SK-N-SH (cell line): ENCODE data around the gene TBC1D21. TPM values are rescaled to one million over a fixed set of nuclear protein-coding genes. Genes with fewer than 3 reads are reported as not detected.
A peak's percentile ranks its signal among the peaks of the same experiment; 100 is the strongest.

Source experiments
- CTCF ChIA-PET: fragments of 300-600, 350-600 bp; formaldehyde crosslinking; extraction: SDS; loops from one replicate; lab custom pipeline; 2021; lab: Yijun Ruan, JAX
- POLR2A ChIA-PET: fragments of 350-600 bp; sonication (Branson Sonifier 250); formaldehyde crosslinking; extraction: SDS; loops from one replicate; lab custom pipeline; 2020; ENCODE audit warnings: antibody characterized with exemption, inconsistent platforms; lab: Yijun Ruan, JAX
- DNase-seq: peaks from one replicate; pipeline ENCODE4 v3.0.0; 2012
- H2AFZ ChIP-seq: fragments of 200-600 bp; sonication (generic); 2 replicates; pipeline ENCODE4 v1.8.1; 2016; ENCODE audit warnings: antibody characterized with exemption, mild to moderate bottlenecking, low read depth
- H3F3A ChIP-seq: fragments of 200-600 bp; sonication (generic); replicated peaks from 2 replicates; pipeline ENCODE3; 2016; ENCODE audit warnings: antibody characterized with exemption, mild to moderate bottlenecking; ENCODE audit not compliant: insufficient read depth
- H3K27ac ChIP-seq, 2 experiments: fragments of 200-500 bp in 1 of 2; fragments of 200-600 bp in 1 of 2; sonication (Bioruptor generic) in 1 of 2; sonication (generic), shearing (Covaris generic) in 1 of 2; 2 replicates each; pipeline versions ENCODE4 v1.5.1 to v1.6.1; 2014 to 2016; ENCODE audit warnings: low read depth in 2 of 2, inconsistent platforms in 1 of 2, low read length in 1 of 2, mild to moderate bottlenecking in 1 of 2, mixed read lengths in 1 of 2
- H3K27me3 ChIP-seq: fragments of 200-600 bp; sonication (generic), shearing (Covaris generic); 2 replicates; pipeline ENCODE4 v1.6.1; 2016; ENCODE audit warnings: mixed run types; ENCODE audit not compliant: insufficient read depth
- H3K36me3 ChIP-seq, 2 experiments: fragments of 200-500 bp in 1 of 2; fragments of 200-600 bp in 1 of 2; sonication (Bioruptor generic) in 1 of 2; sonication (generic) in 1 of 2; replicated peaks in 1 of 2; 2 replicates each; pipeline versions ENCODE3 to v1.5.1; 2014 to 2016; ENCODE audit warnings: low read length in 1 of 2, mild to moderate bottlenecking in 1 of 2; ENCODE audit not compliant: insufficient read depth in 2 of 2, control insufficient read depth in 1 of 2
- H3K4me1 ChIP-seq, 2 experiments: fragments of 200-500 bp in 1 of 2; fragments of 200-600 bp in 1 of 2; sonication (Bioruptor generic) in 1 of 2; sonication (generic), shearing (Covaris generic) in 1 of 2; 2 replicates each; pipeline versions ENCODE4 v1.5.1 to v1.6.1; 2014 to 2016; ENCODE audit warnings: low read depth in 1 of 2, low read length in 1 of 2, mixed run types in 1 of 2; ENCODE audit not compliant: insufficient read depth in 2 of 2, control insufficient read depth in 1 of 2
- H3K4me2 ChIP-seq: fragments of 200-600 bp; sonication (generic), shearing (Covaris generic); 2 replicates; pipeline ENCODE4 v1.6.1; 2017; ENCODE audit warnings: mixed run types
- H3K4me3 ChIP-seq, 2 experiments: fragments of 200-500 bp in 1 of 2; fragments of 200-600 bp in 1 of 2; sonication (Bioruptor generic) in 1 of 2; sonication (generic), shearing (Covaris generic) in 1 of 2; 2 replicates each; pipeline versions ENCODE4 v1.5.1 to v1.8.1; 2014 to 2016; ENCODE audit warnings: low read depth in 2 of 2, inconsistent platforms in 1 of 2, low read length in 1 of 2, mild to moderate bottlenecking in 1 of 2, mixed read lengths in 1 of 2, moderate library complexity in 1 of 2
- H3K79me2 ChIP-seq: fragments of 200-600 bp; sonication (generic); 2 replicates; pipeline ENCODE4 v1.8.1; 2017; ENCODE audit warnings: mild to moderate bottlenecking; ENCODE audit not compliant: insufficient read depth
- H3K9ac ChIP-seq: fragments of 200-600 bp; sonication (generic); 2 replicates; pipeline ENCODE4 v1.6.1; 2017; ENCODE audit warnings: mixed run types
- H3K9me2 ChIP-seq: fragments of 200-600 bp; sonication (generic); 2 replicates; pipeline ENCODE4 v1.6.1; 2017; ENCODE audit warnings: mixed run types
- H3K9me3 ChIP-seq: fragments of 200-600 bp; sonication (generic); 2 replicates; pipeline ENCODE4 v1.6.1; 2017; ENCODE audit warnings: mixed run types, mild to moderate bottlenecking, moderate library complexity
- H4K20me1 ChIP-seq: fragments of 200-600 bp; sonication (generic); 2 replicates; pipeline ENCODE4 v1.6.1; 2017; ENCODE audit warnings: mild to moderate bottlenecking, mixed run types; ENCODE audit not compliant: insufficient read depth
- EP300 ChIP-seq, 2 experiments: IDR thresholded peaks; 2 replicates each; pipeline versions ENCODE4 v1.4.0 to v1.6.1; 2012; ENCODE audit warnings: borderline replicate concordance in 1 of 2, low read depth in 1 of 2, low read length in 1 of 2
- FOSL2 ChIP-seq: IDR thresholded peaks from 2 replicates; pipeline ENCODE4 v1.4.0; 2012; ENCODE audit warnings: low read depth, mild to moderate bottlenecking, moderate library complexity, borderline replicate concordance
- GABPA ChIP-seq: IDR thresholded peaks from 2 replicates; pipeline ENCODE4 v1.4.0; 2012; ENCODE audit warnings: low read depth, mild to moderate bottlenecking
- GATA2 ChIP-seq: sonication (generic); formaldehyde crosslinking; IDR thresholded peaks from 2 replicates; pipeline ENCODE4 v1.5.0; 2020; ENCODE audit warnings: mild to moderate bottlenecking, missing genetic modification reagents
- JUND ChIP-seq: IDR thresholded peaks from 2 replicates; pipeline ENCODE4 v1.4.0; 2012
- MEF2A ChIP-seq: IDR thresholded peaks from 2 replicates; pipeline ENCODE4 v1.4.0; 2012; ENCODE audit warnings: low read depth, borderline replicate concordance
- MXI1 ChIP-seq: IDR thresholded peaks from 2 replicates; pipeline ENCODE4 v1.6.1; 2012; ENCODE audit warnings: mild to moderate bottlenecking, low read depth, low read length, improper control_type of control experiment
- POLR2AphosphoS5 ChIP-seq: IDR thresholded peaks from 2 replicates; pipeline ENCODE4 v1.6.1; 2012; ENCODE audit warnings: low read depth, low read length
- RAD21 ChIP-seq: IDR thresholded peaks from 2 replicates; pipeline ENCODE4 v1.6.1; 2012; ENCODE audit warnings: mild to moderate bottlenecking, low read length
- RCOR1 ChIP-seq: fragments of 150-350 bp; IDR thresholded peaks from 2 replicates; pipeline ENCODE4 v1.6.1; 2017; ENCODE audit warnings: antibody characterized with exemption, low read length
- RFX5 ChIP-seq: IDR thresholded peaks from 2 replicates; pipeline ENCODE4 v1.6.1; 2012; ENCODE audit warnings: mild to moderate bottlenecking, improper control_type of control experiment, low read length
- RXRA ChIP-seq: IDR thresholded peaks from 2 replicates; pipeline ENCODE4 v1.4.0; 2012; ENCODE audit warnings: low read depth, mild to moderate bottlenecking, borderline replicate concordance
- SMC3 ChIP-seq: IDR thresholded peaks from 2 replicates; pipeline ENCODE4 v1.6.1; 2012; ENCODE audit warnings: low read depth, low read length, improper control_type of control experiment
- TAF1 ChIP-seq: IDR thresholded peaks from 2 replicates; pipeline ENCODE4 v1.6.1; 2012; ENCODE audit warnings: low read depth, mild to moderate bottlenecking, low read length, moderate library complexity, borderline replicate concordance
- TCF12 ChIP-seq: IDR thresholded peaks from 2 replicates; pipeline ENCODE4 v1.4.0; 2012
- TEAD4 ChIP-seq: IDR thresholded peaks from 2 replicates; pipeline ENCODE4 v1.4.0; 2012; ENCODE audit warnings: mild to moderate bottlenecking, borderline replicate concordance; ENCODE audit not compliant: insufficient read depth
- whole genome bisulfite sequencing: methylation state at CpG from one replicate; pipeline ENCODE4 v1.1.6; 2017; ENCODE audit warnings: low lambda C conversion rate; 5-methylcytosine and 5-hydroxymethylcytosine counted together
- polyA plus RNA-seq, 3 experiments: library from polyadenylated mRNA; depleted of rRNA; stranded (reverse); fragments of >200 nt; gene quantifications; 2 replicates each; pipeline ENCODE4 v1.2.3, GENCODE V29; 2012
- TF ChIP-seq, protein P1 (sequence below): fragments of 200-600 bp; sonication (generic); IDR thresholded peaks from 2 replicates; pipeline ENCODE4 v1.6.1; 2017; ENCODE audit warnings: antibody characterized with exemption, mild to moderate bottlenecking, moderate library complexity
- TF ChIP-seq, protein P2 (sequence below): fragments of 150-350 bp; IDR thresholded peaks from 2 replicates; pipeline ENCODE4 v1.6.1; 2016; ENCODE audit warnings: mild to moderate bottlenecking, low read depth, low read length
- TF ChIP-seq, protein P3 (sequence below): fragments of 150-350 bp; IDR thresholded peaks from 2 replicates; pipeline ENCODE4 v1.6.1; 2017; ENCODE audit warnings: antibody characterized with exemption, low read length, low read depth, borderline replicate concordance
- TF ChIP-seq, protein P4 (sequence below): IDR thresholded peaks from 2 replicates; pipeline ENCODE4 v1.4.0; 2012; ENCODE audit warnings: low read depth, borderline replicate concordance

Gene TBC1D21
- polyA plus RNA-seq, 1 of the 3 experiments (the other 2 are of a cell fraction), result not detected

DNA sequence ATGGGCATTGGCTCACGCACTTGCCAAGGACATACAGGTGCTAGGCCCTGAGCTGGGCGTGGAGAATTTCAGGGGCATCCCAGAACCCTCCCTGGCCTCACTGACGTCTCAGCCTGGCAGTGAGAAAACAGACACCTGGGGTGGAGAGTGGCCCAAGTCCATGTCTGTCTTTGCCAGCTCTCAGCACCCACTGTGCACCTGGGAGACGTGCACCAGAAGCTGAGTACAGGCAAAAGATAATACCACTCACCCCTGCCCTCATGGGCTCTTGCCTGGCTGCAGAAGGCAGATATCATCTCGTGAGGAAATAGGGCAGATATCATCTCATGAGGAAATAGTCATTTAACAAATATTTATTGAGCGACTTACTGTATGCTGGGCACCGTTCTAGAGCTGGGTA is 60.9 kb downstream of the TBC1D21 start:
- H3K9ac ChIP-seq, result no peak overlapping the region
- peak overlapping the region; percentile 49; the same call in 1 of the 2 replicates for H3K4me2 ChIP-seq
- H3K9me2 ChIP-seq, result no peaks in the 10 kb centered on the region
- peaks cover 34 to 64% of the 10 kb centered on the region in 2 experiments for H3K4me1 ChIP-seq
- DNase-seq, result no peak
- no peaks in the 10 kb centered on the region for H4K20me1 ChIP-seq
- peaks cover 20% of the 10 kb centered on the region for H3F3A ChIP-seq
- no peaks in the 10 kb centered on the region for H3K9me3 ChIP-seq
- peak overlapping the region in 1 of 2 experiments; percentile 35; a peak in 1 of 4 replicates for H3K27ac ChIP-seq
- ChIA-PET POLR2A (no interaction called here), CTCF (interaction anchor here (0.7 to 3.3 kb wide), 6 partner anchors 17 to 298 kb away, joined by 3 to 12 read pairs (median 4); partner anchors contain the start of gene TBC1D21)
- no peaks in the 10 kb centered on the region for H3K36me3 ChIP-seq
- H3K79me2 ChIP-seq, result peaks cover 36% of the 10 kb centered on the region
- H3K4me3 ChIP-seq, result no peak overlapping the region
- 63% methylated on average over 6 of the region's 7 CpGs for WGBS
- TF ChIP-seq EP300 (IDR thresholded peaks at IDR 0.05; ENCODE audit: borderline replicate concordance in 1 of 2, low read depth in 1 of 2, low read length in 1 of 2) (peak in 1 of 2 experiments; percentile 39; a peak in 1 of 4 replicates), MXI1 (no peak), TCF12 (peak; percentile 58; the same call in 1 of the 2 replicates), RFX5 (no peak), RCOR1 (no peak), TEAD4 (no peak), POLR2AphosphoS5 (no peak), FOSL2 (0 out of 2 replicates have a peak, but pooled peaks have one; percentile 12), JUND (peak; percentile 60; the same call in 1 of the 2 replicates)
- TF ChIP-seq, protein P1, sequence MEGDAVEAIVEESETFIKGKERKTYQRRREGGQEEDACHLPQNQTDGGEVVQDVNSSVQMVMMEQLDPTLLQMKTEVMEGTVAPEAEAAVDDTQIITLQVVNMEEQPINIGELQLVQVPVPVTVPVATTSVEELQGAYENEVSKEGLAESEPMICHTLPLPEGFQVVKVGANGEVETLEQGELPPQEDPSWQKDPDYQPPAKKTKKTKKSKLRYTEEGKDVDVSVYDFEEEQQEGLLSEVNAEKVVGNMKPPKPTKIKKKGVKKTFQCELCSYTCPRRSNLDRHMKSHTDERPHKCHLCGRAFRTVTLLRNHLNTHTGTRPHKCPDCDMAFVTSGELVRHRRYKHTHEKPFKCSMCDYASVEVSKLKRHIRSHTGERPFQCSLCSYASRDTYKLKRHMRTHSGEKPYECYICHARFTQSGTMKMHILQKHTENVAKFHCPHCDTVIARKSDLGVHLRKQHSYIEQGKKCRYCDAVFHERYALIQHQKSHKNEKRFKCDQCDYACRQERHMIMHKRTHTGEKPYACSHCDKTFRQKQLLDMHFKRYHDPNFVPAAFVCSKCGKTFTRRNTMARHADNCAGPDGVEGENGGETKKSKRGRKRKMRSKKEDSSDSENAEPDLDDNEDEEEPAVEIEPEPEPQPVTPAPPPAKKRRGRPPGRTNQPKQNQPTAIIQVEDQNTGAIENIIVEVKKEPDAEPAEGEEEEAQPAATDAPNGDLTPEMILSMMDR, result no peak
- TF ChIP-seq, protein P2, sequence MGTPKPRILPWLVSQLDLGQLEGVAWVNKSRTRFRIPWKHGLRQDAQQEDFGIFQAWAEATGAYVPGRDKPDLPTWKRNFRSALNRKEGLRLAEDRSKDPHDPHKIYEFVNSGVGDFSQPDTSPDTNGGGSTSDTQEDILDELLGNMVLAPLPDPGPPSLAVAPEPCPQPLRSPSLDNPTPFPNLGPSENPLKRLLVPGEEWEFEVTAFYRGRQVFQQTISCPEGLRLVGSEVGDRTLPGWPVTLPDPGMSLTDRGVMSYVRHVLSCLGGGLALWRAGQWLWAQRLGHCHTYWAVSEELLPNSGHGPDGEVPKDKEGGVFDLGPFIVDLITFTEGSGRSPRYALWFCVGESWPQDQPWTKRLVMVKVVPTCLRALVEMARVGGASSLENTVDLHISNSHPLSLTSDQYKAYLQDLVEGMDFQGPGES, result no peak
- no peak overlapping the region for H2AFZ ChIP-seq
- no peaks in the 10 kb centered on the region for H3K27me3 ChIP-seq

DNA sequence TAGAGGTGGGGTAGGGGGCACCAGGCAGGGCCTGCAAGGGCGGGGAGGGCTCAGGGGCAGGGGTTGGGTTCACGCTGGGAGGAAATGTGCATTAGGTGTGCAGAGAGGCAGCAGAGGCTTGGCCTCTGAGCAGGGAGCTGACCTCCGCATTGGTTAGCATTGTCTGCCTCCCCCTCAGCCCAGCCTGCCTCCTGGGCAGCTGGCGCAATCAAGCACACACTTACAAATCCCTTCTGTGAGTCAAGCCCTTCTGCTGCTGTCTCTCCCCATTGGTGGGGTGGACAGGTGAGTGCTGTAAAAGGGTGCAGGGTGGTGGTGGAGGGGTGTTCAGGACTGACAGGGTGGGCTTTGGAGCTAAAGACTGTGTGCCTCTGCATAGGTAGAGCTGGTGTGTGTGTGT is 62.2 kb downstream of the TBC1D21 start:
- H3K9me2 ChIP-seq, result no peaks in the 10 kb centered on the region
- no peak overlapping the region for H3K4me2 ChIP-seq
- peaks cover 47 to 63% of the 10 kb centered on the region in 2 experiments for H3K4me1 ChIP-seq
- H3K4me3 ChIP-seq, result no peak overlapping the region
- no peaks in the 10 kb centered on the region for H3K36me3 ChIP-seq
- WGBS, result 60% methylated on average over 1 of the region's 4 CpGs
- no peaks in the 10 kb centered on the region for H3K27me3 ChIP-seq
- DNase-seq, result no peak
- peaks cover 28% of the 10 kb centered on the region for H3K79me2 ChIP-seq
- H3K9ac ChIP-seq, result no peak overlapping the region
- ChIA-PET CTCF (interaction anchor here (0.8 to 3.3 kb wide), 13 partner anchors 8 to 1015 kb away, joined by 3 to 12 read pairs (median 5); partner anchors contain the start of gene TBC1D21), POLR2A (interaction anchor here (0.8 to 0.9 kb wide), 2 partner anchors 10 to 16 kb away, joined by 3 to 4 read pairs; no protein-coding TSS in a partner anchor)
- no peaks in the 10 kb centered on the region for H3K9me3 ChIP-seq
- no peak overlapping the region for H2AFZ ChIP-seq
- H3F3A ChIP-seq, result peaks cover 28% of the 10 kb centered on the region
- no peaks in the 10 kb centered on the region for H4K20me1 ChIP-seq
- TF ChIP-seq, protein P3, sequence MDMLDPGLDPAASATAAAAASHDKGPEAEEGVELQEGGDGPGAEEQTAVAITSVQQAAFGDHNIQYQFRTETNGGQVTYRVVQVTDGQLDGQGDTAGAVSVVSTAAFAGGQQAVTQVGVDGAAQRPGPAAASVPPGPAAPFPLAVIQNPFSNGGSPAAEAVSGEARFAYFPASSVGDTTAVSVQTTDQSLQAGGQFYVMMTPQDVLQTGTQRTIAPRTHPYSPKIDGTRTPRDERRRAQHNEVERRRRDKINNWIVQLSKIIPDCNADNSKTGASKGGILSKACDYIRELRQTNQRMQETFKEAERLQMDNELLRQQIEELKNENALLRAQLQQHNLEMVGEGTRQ, result no peak
- TF ChIP-seq, protein P2, result no peak
- TF ChIP-seq MXI1 (no peak), TEAD4 (no peak), RAD21 (no peak), TAF1 (no peak), GABPA (no peak), MEF2A (no peak), RCOR1 (no peak), POLR2AphosphoS5 (no peak), FOSL2 (no peak), RXRA (no peak), SMC3 (no peak), GATA2 (no peak), EP300 (IDR thresholded peaks at IDR 0.05; ENCODE audit: borderline replicate concordance in 1 of 2, low read depth in 1 of 2, low read length in 1 of 2) (no peak)
- TF ChIP-seq, protein P4, sequence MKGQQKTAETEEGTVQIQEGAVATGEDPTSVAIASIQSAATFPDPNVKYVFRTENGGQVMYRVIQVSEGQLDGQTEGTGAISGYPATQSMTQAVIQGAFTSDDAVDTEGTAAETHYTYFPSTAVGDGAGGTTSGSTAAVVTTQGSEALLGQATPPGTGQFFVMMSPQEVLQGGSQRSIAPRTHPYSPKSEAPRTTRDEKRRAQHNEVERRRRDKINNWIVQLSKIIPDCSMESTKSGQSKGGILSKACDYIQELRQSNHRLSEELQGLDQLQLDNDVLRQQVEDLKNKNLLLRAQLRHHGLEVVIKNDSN, result no peak
- H3K27ac ChIP-seq, result no peak overlapping the region
